Testis (tissue), 2 donors: Measurements from ENCODE around the gene FHDC1.

Experiments
- POLR2A ChIP-seq: fragments of 450-650 bp; IDR thresholded peaks from one replicate; pipeline ENCODE4 v1.6.1; 2017; ENCODE audit warnings: antibody characterized with exemption, mild to moderate bottlenecking, moderate library complexity
- TF ChIP-seq, protein P1 (sequence below), 3 experiments: fragments of 450-650 bp in 2 of 3; fragments of 200-600 bp in 1 of 3; sonication (generic) in 1 of 3; IDR thresholded peaks; one replicate each; pipeline ENCODE4 v1.5.1; 2016 to 2019; ENCODE audit warnings: antibody characterized with exemption in 3 of 3, mild to moderate bottlenecking in 2 of 3, moderate library complexity in 1 of 3

DNA sequence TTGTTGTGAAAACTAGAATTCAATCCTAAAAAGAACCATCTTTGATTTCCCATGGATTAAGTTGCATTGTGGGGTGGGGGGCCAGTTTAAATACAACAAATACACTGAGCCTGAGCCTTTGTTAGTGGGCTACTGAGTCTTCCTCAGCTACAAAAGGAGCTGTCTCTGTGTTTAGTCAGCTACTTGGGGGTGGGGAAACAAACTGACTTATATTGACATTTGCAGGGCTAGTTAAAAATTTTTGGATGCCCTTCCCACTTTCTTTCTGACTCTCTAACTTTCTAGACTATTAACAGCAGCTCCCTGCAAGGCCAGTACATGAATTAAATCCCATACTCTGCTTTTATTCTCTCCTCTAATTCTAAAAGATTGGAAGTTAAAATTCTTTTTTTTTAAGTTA is 32.5 kb upstream of the FHDC1 start:
- TF ChIP-seq, protein P1, sequence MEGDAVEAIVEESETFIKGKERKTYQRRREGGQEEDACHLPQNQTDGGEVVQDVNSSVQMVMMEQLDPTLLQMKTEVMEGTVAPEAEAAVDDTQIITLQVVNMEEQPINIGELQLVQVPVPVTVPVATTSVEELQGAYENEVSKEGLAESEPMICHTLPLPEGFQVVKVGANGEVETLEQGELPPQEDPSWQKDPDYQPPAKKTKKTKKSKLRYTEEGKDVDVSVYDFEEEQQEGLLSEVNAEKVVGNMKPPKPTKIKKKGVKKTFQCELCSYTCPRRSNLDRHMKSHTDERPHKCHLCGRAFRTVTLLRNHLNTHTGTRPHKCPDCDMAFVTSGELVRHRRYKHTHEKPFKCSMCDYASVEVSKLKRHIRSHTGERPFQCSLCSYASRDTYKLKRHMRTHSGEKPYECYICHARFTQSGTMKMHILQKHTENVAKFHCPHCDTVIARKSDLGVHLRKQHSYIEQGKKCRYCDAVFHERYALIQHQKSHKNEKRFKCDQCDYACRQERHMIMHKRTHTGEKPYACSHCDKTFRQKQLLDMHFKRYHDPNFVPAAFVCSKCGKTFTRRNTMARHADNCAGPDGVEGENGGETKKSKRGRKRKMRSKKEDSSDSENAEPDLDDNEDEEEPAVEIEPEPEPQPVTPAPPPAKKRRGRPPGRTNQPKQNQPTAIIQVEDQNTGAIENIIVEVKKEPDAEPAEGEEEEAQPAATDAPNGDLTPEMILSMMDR (IDR thresholded peaks at IDR 0.05), result no peak
- TF ChIP-seq POLR2A, result no peak
